GM18508 (cell line): ENCODE data around the gene ARHGAP33.
"Not testable (repeated sequence)": the region's sequence is repeated elsewhere in the genome, so short reads cannot be mapped to it uniquely, and the experiment has no call there.

Experiments used
- ATAC-seq: cut with Tn5 transposase; IDR thresholded peaks from one replicate; pipeline ENCODE4 v1.9.1; 2021; ENCODE audit warnings: moderate number of reproducible peaks; ENCODE audit not compliant: insufficient read depth, unreplicated experiment

The ARHGAP33 gene

DNA sequence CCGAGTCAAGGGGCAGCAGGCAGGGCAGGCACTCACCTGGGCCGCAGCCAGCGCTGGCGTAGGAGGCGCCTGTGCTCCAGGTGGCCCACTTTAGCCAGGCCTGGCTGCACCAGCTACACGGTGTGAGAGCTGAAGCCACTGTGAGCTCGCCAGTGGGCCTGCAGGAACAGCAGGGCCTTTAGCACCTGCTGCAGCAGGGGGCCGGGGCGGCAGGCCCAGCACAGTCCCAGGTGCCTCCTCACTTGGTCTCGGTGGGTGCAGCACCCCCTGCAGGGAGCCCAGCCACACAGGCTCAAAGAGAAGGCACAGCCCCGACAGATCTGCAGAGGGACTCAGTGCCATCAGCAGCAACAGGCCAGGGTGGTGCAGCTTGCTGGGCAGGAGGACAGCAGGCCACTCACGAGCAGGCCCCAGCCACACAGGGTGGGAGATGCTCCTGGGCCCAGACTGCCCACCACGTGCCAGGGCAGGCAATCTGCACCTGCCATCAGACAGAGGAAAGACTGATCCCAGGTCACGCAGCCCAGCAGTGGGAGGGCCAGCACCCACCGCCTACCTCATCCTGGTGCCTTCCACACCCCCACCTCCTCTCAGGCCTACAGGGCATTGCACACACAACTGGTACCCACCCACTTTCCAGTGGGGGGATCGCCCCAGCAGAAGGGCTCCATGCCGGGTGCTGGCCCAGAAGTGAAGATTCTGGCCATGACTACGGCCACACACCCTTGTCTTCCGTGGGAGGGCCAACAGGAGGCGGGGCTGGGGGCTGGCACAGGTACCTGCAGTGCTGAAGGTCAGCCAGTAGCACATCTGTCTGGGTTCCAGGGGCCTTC lies 15.8 kb downstream of the ARHGAP33 start:
- no peak for ATAC-seq

DNA sequence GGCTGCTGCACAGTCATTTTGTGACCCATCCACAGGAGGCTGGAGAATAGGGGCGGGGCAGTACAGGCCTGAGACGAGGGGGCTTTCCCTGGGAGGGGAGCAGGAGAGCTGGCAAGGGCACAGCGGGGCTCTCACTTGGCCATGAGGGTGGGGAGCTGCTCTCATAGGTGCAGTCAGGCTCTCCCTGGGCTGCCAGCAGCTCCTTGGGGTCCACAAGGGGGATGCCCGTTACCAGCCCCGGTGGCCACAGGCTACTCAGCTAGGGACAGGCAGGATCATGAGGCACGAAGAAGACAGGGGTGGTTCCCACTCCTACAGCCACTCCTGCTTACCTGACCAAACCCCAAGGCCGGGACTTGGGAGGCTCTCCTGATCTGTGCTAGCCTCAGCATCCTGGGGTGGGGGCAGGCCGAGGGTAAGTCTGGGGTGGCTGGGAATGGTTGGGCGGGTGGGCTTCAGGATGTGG lies 16.5 kb downstream of the ARHGAP33 start:
- no peak for ATAC-seq

DNA sequence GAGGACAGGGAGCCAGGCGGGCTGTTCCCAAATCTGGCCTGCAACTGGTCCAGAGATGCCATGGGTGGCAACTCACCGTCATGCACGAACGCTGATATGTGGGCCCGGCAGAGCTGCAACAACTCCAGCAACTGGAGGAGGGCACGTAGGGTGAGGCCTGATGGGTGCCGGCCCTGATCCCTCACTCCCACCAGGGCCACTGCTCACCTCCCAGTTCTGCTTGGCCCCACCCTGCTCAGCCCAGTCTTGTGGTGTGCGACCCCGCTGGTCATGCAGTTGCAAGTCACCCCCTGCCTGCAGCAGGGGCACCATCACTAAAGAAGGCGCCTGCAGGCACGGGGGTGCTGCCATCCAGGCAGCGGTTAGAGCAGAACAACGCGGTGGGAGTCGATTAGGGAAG lies 16.9 kb downstream of the ARHGAP33 start:
- no peak for ATAC-seq

DNA sequence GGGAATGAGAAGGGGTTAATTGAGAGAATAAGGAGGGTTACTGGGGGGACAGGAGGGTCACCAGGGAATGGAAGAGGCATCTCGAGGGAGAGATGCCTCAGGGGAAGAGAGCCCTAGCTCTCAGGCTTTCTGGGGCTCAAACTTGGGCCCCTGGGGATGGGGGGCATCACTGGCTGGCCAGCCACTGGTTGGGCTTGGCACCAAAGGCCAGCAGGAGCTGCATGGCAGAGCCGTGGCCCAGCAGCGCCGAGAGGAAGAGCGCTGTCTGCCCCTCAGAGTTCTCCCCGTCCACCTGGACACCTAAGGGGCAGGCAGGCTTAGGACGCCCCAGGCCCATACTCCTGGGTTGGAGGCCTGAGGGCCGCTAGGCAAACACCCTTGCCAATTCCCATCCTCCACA lies 17.5 kb downstream of the ARHGAP33 start:
- ATAC-seq, result no peak

DNA sequence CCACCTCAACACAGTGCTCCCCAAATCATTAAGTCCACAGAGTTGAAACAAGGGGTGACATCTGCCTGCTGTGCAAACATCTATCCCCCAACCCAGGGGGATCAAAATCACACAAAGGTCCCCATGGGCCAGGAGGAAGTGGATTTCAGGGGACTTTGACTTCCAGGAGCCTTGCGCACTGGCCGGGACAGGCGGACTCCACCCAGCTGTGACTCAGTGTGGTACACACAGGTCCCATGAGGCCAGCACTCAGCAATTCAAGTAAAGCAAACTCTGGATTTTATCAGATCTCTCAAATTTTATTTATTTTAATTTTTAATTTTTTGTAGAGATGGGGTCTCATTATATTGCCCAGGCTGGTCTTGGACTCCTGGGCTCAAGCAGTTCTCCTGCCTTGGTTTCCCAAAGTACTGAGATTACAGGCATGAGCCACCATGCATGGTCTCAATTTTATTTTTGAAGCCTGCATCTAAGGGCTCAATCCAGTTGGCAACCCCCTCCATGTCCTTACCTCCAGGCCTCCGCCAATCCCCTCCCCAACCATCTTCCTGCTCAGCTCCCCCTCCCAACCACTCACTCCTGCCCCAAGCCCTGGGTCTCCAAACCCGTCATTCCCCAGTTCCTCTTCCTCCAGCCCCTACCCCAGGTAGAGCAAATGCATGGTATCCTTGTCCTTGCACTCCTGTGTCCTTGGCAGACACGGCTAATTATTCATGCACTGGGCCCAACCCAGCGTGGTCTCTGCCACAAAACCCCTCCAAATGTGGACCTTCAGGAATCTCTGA lies 18.2 kb downstream of the ARHGAP33 start:
- ATAC-seq, result no peak

DNA sequence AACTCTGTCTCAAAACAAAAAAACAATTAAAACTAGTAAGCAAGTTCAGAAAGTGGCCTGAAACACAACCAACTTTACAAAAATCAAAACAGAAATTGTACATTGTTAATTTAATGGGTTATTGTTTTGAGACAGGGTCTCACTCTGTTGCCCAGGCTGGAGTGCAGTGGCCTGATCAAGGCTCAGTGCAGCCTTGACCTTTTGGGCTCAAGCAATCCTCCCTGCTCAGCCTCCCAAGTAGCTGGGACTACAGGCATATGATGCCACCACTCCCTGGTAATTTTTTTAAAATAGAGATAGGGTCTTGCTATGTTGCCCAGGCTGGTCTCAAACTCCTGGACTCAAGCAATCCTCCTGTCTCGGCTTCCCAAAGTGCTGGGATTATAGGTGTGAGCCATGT lies 20.2 kb downstream of the ARHGAP33 start:
- ATAC-seq, result not testable (repeated sequence)

DNA sequence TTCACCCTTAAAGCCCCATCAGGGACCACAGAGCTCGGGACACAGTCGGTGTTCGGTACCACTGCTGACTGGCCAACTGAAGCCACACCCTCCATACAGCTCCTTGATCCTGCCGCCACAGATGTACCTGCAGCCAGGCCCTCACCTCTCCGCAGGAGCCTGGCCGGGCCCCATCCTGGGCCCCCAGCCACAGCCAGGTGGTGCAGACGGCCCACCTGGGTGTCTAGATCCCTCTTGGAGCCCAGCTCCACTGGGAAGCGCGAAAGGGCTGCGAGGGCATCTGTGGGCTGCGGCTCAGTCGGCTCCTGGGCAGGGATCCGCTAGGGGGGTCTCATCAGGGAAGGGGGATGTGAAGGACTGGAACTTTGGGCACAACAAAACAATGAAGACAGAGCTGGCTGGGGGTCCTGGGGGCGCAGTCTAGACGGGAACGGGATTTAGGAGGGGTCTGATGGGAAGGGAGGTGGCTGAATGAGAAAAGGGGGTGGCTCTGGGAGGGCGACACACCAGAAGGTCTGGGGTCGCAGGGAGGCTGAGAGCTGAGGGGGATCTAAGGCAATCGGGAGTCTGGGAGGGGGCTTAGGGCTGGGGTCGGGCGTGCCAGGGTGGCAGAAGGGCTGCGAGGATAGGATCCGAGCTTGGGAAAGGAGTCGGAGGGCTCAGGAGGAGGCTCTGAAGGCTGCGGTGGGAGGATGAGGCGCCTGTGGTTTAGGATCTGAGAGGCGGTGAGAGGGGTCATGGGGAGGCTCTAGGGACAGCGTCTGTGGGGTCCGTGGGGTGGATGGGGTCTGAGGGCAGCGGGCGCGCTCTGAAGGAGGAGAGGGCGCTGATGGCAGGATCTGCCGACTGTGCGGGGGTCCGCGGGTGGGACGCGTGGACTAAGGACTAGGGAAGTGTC lies 21.5 kb downstream of the ARHGAP33 start:
- no peak for ATAC-seq

DNA sequence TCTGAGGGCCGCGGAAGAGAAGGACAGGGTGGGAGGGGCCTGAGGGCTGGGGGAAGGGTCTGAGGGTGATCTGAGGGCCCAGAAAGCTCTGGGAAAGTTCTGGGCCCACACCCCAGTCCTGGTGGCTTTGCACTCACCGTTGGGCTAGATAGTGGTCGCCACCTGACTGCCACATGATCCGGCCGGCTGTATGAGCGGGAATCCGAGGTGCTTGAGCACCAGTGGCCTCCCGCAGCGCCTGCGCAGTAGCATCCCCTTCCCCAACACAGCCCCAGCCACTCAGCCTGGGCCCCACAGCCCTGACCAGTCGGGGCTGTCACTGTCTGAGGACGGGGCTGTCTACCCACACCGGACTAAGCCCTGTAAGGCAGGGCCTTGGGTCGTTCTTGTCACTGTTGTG lies 22.3 kb downstream of the ARHGAP33 start:
- no peak for ATAC-seq

DNA sequence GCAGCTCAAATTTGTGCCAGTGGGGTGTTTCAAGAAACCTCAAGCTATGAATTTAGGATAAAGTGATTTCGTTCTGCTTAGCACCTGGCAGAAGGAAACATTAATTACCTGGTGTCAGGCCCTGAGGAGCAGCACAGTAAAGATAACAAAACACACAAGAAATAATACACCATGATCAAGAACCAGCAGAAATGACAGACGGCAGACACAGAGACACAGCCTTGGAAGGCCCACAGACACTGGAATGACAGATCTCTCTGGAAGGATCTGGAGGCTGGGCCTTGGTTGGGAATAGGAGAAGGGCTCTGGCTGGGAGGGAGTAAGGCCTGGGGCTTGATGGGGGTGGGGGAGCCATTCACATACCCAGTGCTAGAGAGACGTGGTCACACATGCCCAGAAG lies 26.5 kb downstream of the ARHGAP33 start:
- ATAC-seq, result no peak

DNA sequence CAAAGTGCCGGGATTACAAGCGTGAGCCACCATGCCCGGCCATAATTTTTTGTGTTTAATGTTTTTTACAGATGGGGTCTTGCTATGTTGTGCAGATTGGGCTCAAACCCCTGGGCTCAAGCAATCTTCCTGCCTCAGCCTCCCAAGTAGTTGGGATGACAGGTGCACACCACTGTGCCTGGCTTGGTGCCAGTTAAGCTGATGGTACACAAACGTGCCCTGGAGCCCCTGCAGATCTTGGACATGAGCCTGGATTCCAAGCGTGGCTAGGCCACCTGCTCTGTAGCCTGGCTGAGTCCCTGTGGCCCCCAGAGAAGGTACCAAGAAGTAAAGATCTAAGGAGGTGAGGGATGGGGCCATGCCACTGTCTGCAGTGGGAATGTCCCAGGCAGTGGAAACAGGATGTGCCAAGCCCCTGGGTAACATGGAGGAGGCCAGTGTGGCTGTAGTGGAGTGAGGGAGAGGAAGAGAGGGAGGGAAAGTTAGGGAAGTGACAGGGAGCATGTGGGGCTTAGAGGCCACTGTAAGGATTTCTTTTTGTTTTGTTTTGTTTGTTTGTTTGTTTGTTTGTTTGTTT lies 30.2 kb downstream of the ARHGAP33 start:
- ATAC-seq, result no peak

DNA sequence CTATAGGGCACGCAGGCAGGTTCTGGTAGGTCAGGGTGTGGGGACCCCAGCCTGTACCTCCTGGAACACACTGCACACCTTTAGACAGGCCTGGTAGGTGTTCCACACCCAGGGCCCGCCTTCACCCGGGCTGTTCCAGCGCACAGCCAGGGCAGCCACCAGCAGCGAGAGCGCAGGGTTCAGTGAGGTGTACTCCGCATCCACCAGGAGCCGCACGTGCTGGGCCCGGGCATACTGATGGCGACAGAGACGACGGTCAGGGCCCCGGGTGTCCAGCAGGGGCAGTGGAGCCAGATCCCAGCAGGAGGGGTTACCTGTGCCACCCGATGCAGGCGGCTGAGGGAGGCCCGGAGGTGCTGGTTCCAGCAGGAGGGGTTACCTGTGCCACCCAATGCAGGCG lies 31.2 kb downstream of the ARHGAP33 start:
- ATAC-seq, result no peak

DNA sequence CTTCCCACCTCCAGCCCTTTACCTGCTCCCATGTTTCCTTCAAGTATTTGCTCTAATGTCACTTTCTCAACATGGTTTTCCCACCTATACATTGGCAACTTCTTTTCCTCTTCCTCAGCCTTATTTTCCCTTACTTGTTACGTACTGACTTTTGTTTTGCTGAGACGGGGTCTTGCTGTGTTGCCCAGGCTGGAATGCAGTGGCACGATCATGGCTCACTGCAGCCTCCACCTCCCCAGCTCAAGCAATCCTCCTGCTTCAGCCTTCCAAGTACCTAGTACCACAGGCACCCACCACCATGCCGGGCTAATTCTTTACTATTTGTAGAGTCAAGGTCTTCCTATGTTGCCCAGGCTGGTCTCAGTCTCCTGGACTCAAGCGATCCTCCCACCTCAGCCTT lies 32.3 kb downstream of the ARHGAP33 start:
- no peak for ATAC-seq

DNA sequence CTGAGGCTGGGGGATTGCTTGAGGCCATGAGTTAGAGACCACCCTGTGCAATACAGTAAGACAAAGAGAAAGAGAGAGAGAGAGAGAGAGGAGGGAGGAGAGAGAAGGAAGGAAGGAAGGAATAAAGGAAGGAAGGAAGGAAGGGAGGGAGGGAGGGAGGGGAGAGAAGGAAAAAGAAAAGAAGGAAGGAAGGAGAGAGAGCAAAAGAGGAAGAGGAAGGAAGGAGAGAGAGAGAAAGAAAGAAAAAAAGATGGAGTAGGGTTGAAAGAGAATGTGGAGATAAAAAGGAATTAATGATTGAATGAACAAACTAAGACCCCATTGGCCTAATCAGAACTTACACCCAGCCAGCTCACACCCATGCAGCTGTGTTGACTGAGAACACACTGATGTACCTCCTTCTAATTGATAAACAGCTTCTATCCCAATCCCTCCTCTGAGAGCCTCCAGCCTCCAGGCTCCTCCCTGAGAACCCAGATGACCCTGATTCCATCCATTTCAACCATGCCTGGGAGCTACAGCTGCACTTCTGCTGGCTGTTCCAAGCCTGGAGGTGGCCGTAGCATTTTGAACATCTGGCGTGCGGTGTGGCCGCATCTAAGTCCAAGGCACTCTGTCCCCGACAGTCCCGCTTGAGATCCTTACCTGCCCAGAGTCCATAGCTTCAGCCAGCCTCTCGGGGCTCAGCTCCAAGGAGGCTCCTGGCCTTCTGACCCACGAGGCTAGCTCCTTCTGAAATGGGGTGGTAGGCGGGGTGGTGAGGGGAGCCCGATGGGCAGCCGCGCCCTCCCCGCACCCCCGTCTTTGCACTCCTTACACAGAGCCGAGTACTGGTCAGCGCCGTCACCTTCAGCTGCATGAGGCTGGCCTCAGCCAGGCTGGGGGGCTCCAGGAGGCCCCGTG lies 36.2 kb downstream of the ARHGAP33 start:
- no peak for ATAC-seq

DNA sequence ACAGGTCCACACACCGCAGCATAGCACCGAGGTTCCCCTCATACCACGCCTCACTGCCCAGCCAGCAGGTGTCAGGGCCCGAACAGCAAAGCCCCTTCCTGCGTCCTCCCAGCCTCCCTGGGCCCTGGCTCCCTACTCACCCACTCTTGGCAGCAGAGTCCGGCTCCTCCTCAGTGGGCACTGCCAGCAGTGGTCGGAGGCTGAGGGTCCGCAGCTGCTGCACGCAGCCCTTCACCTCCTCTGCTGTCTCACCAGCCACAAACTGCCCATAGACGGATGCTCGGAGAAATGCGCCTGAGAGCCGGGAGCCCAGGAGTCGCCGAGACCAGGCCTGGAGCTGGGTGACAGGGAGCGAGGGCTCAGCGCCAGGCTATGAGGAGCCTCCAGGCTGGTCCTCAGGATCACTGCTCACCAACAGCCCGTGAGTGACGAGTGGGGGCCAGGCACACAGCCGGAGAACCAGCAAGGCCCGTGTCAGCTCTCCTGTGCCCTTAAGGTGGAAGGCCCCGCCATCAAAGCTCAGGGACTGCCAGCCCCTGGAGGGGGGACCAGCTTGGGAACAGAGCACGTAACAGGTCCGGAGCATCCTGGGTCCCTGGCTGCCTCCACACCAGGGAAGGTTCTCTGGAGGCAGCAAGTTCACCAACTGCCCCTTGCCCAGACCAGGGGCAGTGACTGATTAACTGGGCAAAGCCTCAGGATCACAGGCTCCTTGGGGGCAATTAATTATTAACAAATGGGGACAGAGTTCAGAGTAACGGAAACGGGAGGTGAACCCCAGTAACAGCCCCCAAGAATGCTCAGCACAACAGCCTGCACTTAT lies 37.1 kb downstream of the ARHGAP33 start, which contains the start of gene PRODH2:
TSS of gene PRODH2 (minus strand) at position 626 of the 823 bp plus-strand sequence. CDS start at position 586, 40 bp downstream.
- no peak for ATAC-seq

DNA sequence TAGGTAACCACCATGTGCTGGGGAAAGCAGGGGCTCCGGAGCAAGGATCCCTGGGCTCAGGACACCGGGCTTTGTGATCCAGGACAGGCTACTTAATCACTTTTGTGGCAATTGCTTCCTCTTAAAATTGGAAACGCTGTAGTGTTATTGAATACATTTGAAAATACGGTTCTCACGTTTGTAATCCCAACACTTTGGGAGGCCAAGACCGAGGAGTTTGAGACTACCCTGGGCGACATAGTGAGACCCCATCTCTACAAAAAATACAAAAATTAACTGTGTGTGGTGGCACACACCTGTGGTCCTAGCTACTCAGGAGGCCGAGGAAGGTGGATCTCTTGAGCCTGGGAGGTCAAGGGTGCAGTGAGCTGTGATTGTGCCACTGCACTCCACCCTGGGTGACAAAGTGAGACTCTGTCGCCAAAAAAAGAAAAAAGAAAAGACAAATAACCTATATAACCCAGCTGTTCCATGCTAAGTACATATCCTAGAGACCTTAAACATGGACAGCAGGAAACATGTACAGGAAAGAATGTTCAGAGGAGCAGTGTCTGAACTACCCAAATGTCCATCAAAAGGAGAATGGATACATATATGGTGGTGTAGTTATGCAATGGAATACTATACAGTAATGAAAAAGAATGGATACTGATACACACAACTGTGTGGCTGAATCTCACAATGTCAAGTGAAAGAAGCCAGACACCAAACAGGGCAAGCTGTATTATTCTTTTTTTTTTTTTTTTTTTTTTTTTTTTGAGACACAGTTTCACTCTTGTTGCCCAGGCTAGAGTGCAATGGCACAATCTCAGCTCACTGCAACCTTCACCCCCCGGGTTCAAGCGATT lies 37.9 kb downstream of the ARHGAP33 start:
- ATAC-seq, result no peak

DNA sequence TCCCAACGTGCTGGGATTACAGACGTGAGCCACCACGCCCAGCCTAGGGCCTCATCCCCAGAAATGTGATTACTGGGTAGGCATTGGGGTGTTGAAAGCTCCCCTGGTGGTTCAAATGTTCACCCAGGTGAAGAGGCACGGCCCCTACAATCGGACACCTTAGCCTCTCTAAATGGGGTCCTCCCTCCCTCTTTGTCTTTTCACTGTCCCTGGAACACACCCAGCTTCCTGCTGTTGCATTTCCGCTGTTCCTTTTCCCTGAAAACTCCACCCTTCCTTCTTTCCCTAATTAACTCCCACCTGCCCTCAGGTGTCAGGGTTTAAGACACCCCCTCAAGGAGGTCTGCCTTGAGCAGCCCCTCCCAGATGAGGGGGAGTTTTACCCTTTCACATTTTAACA lies 40.9 kb downstream of the ARHGAP33 start:
- no peak for ATAC-seq

DNA sequence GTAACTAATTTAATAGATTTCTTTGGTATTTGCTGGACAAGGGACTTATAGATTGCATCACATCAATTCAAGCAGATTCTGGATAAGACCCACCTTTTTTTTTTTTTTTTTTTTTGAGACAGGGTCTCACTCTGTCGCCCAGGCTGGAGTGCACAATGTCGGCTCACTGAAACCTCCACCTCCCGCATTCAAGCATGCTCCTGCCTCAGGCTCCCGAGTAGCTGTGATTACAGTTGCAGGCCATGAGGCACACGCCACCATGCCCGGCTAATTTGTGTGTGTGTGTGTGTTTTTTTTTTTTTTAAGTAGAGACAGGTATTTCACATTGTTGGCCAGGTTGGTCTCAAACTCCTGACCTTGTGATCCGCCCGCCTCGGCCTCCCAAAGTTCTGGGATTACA lies 41.5 kb downstream of the ARHGAP33 start:
- ATAC-seq, result no peak
